DND-41 (cell line): ENCODE measurements around the gene TOX2.

ENCODE experiments used
- ATAC-seq: fragments of 200-7000 bp; cut with Tn5 transposase; 3 replicates; pipeline ENCODE4 v1.9.1; 2021; ENCODE audit warnings: low read depth; ENCODE audit not compliant: insufficient read depth
- DNase-seq: peaks from one replicate; pipeline ENCODE4 v3.0.0-alpha.2; 2020
- H2AFZ ChIP-seq: 2 replicates; pipeline ENCODE4 v1.6.0; 2012; ENCODE audit warnings: low read depth, low read length
- H3K27ac ChIP-seq: 2 replicates; pipeline ENCODE4 v1.5.1; 2012; ENCODE audit warnings: low read length, inconsistent platforms
- H3K27me3 ChIP-seq: fragments of 200-600 bp; sonication (generic); 2 replicates; pipeline ENCODE4 v1.6.0; 2012; ENCODE audit warnings: low read length, mild to moderate bottlenecking, inconsistent platforms; ENCODE audit not compliant: insufficient read depth, poor library complexity
- H3K36me3 ChIP-seq: 2 replicates; pipeline ENCODE4 v1.5.1; 2012; ENCODE audit warnings: low read length, inconsistent platforms; ENCODE audit not compliant: insufficient read depth
- H3K4me1 ChIP-seq: 2 replicates; pipeline ENCODE4 v1.5.1; 2012; ENCODE audit warnings: mild to moderate bottlenecking, low read length; ENCODE audit not compliant: insufficient read depth
- H3K4me2 ChIP-seq: 2 replicates; pipeline ENCODE4 v1.6.0; 2012; ENCODE audit warnings: mild to moderate bottlenecking, moderate library complexity, low read length, inconsistent platforms; ENCODE audit not compliant: insufficient read depth
- H3K4me3 ChIP-seq, 2 experiments: fragments of 200-600 bp in 1 of 2; shearing (Covaris generic) in 1 of 2; 2 replicates each; pipeline ENCODE4 v1.5.1; 2012 to 2016; ENCODE audit warnings: inconsistent platforms in 2 of 2, low read length in 2 of 2, mild to moderate bottlenecking in 2 of 2, low read depth in 1 of 2, moderate library complexity in 1 of 2
- H3K79me2 ChIP-seq: 2 replicates; pipeline ENCODE4 v1.6.0; 2012; ENCODE audit warnings: low read length, inconsistent platforms; ENCODE audit not compliant: insufficient read depth
- H3K9ac ChIP-seq: 2 replicates; pipeline ENCODE4 v1.6.0; 2012; ENCODE audit warnings: low read depth, mild to moderate bottlenecking, inconsistent platforms, low read length, moderate library complexity
- H3K9me3 ChIP-seq: 2 replicates; pipeline ENCODE4 v1.5.1; 2012; ENCODE audit warnings: low read length, moderate library complexity, mild to moderate bottlenecking, inconsistent platforms; ENCODE audit not compliant: insufficient read depth, severe bottlenecking
- H4K20me1 ChIP-seq: 2 replicates; pipeline ENCODE4 v1.6.0; 2012; ENCODE audit warnings: low read length; ENCODE audit not compliant: insufficient read depth
- EZH2 ChIP-seq: IDR thresholded peaks from 3 replicates; pipeline ENCODE4 v1.6.1; 2012; ENCODE audit warnings: borderline replicate concordance, low read depth, mild to moderate bottlenecking, moderate library complexity, low read length, inconsistent platforms; ENCODE audit not compliant: severe bottlenecking
- TF ChIP-seq, protein P1 (sequence below): IDR thresholded peaks from 2 replicates; pipeline ENCODE4 v1.5.1; 2012; ENCODE audit warnings: borderline replicate concordance, low read length, moderate library complexity, mild to moderate bottlenecking; ENCODE audit not compliant: poor library complexity, severe bottlenecking; ENCODE audit errors: extremely low read depth

Gene TOX2

DNA sequence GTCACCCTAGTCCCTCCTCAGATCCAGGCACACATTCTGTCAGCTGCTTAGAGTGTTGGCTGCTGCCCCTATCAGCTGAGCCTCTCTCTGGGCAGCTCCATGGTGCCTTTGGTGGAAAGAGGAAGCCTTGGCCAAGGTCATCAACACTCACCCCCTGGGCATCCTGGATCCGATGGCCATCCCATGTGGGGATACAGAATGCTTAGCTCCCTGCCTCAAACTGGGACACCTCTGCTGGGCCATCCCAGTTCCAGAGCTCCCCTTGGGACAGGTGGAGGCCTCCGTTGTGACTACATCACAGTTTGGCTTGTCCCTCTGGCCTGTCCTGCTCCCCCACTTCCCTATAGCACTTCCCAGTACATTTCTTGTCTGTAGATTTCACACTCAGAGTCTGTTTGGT is 45.6 kb downstream of the TOX2 start:
- peaks cover 53% of the 10 kb centered on the region for H4K20me1 ChIP-seq
- TF ChIP-seq EZH2: no peak
- TF ChIP-seq, protein P1, sequence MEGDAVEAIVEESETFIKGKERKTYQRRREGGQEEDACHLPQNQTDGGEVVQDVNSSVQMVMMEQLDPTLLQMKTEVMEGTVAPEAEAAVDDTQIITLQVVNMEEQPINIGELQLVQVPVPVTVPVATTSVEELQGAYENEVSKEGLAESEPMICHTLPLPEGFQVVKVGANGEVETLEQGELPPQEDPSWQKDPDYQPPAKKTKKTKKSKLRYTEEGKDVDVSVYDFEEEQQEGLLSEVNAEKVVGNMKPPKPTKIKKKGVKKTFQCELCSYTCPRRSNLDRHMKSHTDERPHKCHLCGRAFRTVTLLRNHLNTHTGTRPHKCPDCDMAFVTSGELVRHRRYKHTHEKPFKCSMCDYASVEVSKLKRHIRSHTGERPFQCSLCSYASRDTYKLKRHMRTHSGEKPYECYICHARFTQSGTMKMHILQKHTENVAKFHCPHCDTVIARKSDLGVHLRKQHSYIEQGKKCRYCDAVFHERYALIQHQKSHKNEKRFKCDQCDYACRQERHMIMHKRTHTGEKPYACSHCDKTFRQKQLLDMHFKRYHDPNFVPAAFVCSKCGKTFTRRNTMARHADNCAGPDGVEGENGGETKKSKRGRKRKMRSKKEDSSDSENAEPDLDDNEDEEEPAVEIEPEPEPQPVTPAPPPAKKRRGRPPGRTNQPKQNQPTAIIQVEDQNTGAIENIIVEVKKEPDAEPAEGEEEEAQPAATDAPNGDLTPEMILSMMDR: no peak
- DNase-seq: no peak
- no peak for ATAC-seq
- H3K27me3 ChIP-seq: peaks cover 8% of the 10 kb centered on the region
- H3K9me3 ChIP-seq: no peaks in the 10 kb centered on the region
- H3K4me1 ChIP-seq: peaks cover 51% of the 10 kb centered on the region
- H3K4me3 ChIP-seq: no peak overlapping the region
- no peak overlapping the region for H3K9ac ChIP-seq
- no peak overlapping the region for H3K4me2 ChIP-seq
- H3K36me3 ChIP-seq: no peaks in the 10 kb centered on the region
- H2AFZ ChIP-seq: no peak overlapping the region
- no peak overlapping the region for H3K27ac ChIP-seq
- no peaks in the 10 kb centered on the region for H3K79me2 ChIP-seq

DNA sequence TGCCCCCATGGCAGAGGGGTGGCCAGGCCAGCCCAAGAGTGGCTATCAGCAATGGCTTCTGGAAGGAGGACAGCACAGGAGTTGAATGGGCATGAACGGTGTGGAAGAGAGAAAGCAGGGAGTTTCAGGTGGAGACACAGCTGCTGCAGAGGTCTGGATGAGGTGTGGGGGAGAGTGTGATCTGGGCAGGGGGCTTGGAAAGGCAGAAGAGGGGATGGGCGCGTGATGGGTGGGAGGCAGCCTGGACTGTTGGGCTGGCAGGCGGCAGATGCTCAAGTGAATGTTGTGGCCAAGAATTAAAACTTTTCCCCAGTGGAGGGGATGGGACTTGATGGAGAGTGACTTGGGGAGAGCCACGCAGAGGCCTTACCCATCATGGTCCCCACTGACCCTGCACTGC is 46.5 kb downstream of the TOX2 start:
- H3K4me3 ChIP-seq: no peak overlapping the region
- no peak overlapping the region for H2AFZ ChIP-seq
- H3K79me2 ChIP-seq: no peaks in the 10 kb centered on the region
- H4K20me1 ChIP-seq: peaks cover 51% of the 10 kb centered on the region
- H3K9me3 ChIP-seq: no peaks in the 10 kb centered on the region
- no peak overlapping the region for H3K27ac ChIP-seq
- H3K4me2 ChIP-seq: no peak overlapping the region
- no peak for TF ChIP-seq EZH2
- TF ChIP-seq, protein P1: no peak
- ATAC-seq: no peak
- H3K4me1 ChIP-seq: peaks cover 43% of the 10 kb centered on the region
- no peak for DNase-seq
- H3K27me3 ChIP-seq: peaks cover 8% of the 10 kb centered on the region
- H3K9ac ChIP-seq: no peak overlapping the region
- H3K36me3 ChIP-seq: no peaks in the 10 kb centered on the region

DNA sequence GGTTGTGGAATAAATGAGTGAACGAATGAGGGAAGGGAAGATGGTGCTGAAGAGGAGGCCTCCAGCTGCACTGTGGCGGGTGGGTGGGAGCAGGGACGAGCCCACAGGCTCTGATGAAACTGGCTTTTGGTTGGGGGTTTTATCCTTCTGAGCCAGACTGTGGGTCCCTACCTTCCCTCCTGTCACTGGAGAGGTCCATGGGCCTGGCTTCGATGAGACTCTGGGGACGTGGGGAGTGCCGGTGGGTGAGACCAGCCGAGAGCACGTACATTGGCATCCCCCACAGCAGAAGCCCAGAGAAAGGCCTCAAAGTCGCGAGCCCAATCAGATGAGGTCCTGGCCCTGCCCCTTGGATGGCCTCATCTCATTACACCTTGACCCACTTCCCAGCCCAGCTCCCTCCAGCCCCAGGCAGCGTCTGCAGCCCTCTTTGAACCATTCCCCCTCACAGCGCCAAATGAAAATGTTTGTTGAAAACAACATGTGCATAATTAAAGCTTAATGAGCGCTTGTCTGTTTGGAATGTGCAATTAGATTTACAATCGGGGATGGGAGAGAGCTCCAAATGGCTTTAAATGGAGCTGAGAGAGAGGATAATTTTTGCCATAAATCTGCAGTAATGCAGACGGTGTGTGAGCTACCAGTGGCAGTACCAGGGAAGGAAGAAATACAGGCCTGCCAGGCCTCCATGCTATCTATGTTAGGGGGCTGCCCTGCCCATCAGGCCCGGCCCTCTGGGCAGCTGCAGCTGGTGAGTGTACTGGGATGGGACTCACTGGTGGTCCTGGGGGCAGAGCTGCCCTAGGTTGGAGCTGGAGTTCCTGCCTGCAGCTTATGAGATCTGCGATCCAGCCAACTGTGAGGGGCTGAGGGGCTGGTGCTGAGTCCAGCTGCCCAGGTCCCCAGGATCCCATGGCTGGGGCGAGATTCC is 47.2 kb downstream of the TOX2 start:
- H3K9me3 ChIP-seq: no peaks in the 10 kb centered on the region
- DNase-seq (no peak), ATAC-seq (no peak)
- no peak overlapping the region for H3K4me3 ChIP-seq
- no peak overlapping the region for H3K9ac ChIP-seq
- TF ChIP-seq EZH2: no peak
- TF ChIP-seq, protein P1: no peak
- H3K36me3 ChIP-seq: no peaks in the 10 kb centered on the region
- H3K27me3 ChIP-seq: peaks cover 10% of the 10 kb centered on the region
- no peak overlapping the region for H2AFZ ChIP-seq
- H4K20me1 ChIP-seq: peaks cover 51% of the 10 kb centered on the region
- H3K79me2 ChIP-seq: no peaks in the 10 kb centered on the region
- H3K4me2 ChIP-seq: no peak overlapping the region
- no peak overlapping the region for H3K27ac ChIP-seq
- H3K4me1 ChIP-seq: peaks cover 39% of the 10 kb centered on the region
